Stimulated activated CD4-positive, alpha-beta T cell treated with anti-CD3 and anti-CD28 coated beads, Interleukin-4, amount 100 ng/mL, for 4 hours (primary cell): ENCODE results near the gene LARGE1.
"Not testable (repeated sequence)": the region's sequence is repeated elsewhere in the genome, so short reads cannot be mapped to it uniquely, and the experiment has no call there.

ENCODE experiments used
- DNase-seq, 2 experiments: peaks; one replicate each; pipeline ENCODE4 v3.0.0-alpha.2; 2020

LARGE1 gene

GRCh38 chr22:33461698-33462434, 458.4 kb downstream of the LARGE1 start:
- DNase-seq, result no peak

GRCh38 chr22:33461245-33461644, 459.0 kb downstream of the LARGE1 start:
- DNase-seq, result not testable (repeated sequence)

- DNase-seq, result no peak
Observed at GRCh38 chr22:33459137-33459536, 461.1 kb downstream of the LARGE1 start.

- no peak for DNase-seq
Observed at GRCh38 chr22:33456511-33456910, 463.8 kb downstream of the LARGE1 start.

- DNase-seq, result no peak
Observed at GRCh38 chr22:33455036-33455435, 465.2 kb downstream of the LARGE1 start.

- no peak for DNase-seq
Observed at GRCh38 chr22:33451866-33452469, 468.3 kb downstream of the LARGE1 start.

- DNase-seq, result no peak
Observed at GRCh38 chr22:33450756-33451155, 469.5 kb downstream of the LARGE1 start.

GRCh38 chr22:33447733-33448132, 472.5 kb downstream of the LARGE1 start:
- DNase-seq, result no peak

- DNase-seq, result no peak
Observed at GRCh38 chr22:33443683-33444082, 476.6 kb downstream of the LARGE1 start.

- DNase-seq, result no peak
Observed at GRCh38 chr22:33440756-33441155, 479.5 kb downstream of the LARGE1 start.

GRCh38 chr22:33438273-33438672, 482.0 kb downstream of the LARGE1 start:
- DNase-seq, result no peak

GRCh38 chr22:33431300-33431699, 489.0 kb downstream of the LARGE1 start:
- no peak for DNase-seq

- no peak for DNase-seq
Observed at GRCh38 chr22:33429281-33429680, 491.0 kb downstream of the LARGE1 start.

GRCh38 chr22:33427461-33427860, 492.8 kb downstream of the LARGE1 start:
- DNase-seq, result no peak

GRCh38 chr22:33426451-33426850, 493.8 kb downstream of the LARGE1 start:
- DNase-seq, result no peak

- DNase-seq, result no peak
Observed at GRCh38 chr22:33421859-33422258, 498.4 kb downstream of the LARGE1 start.

- DNase-seq, result no peak
Observed at GRCh38 chr22:33418484-33418883, 501.8 kb downstream of the LARGE1 start.

- no peak for DNase-seq
Observed at GRCh38 chr22:33415401-33415800, 504.9 kb downstream of the LARGE1 start.

- no peak for DNase-seq
Observed at GRCh38 chr22:33409079-33409478, 511.2 kb downstream of the LARGE1 start.

GRCh38 chr22:33405194-33405593, 515.1 kb downstream of the LARGE1 start:
- DNase-seq, result no peak

- no peak for DNase-seq
Observed at GRCh38 chr22:33404723-33405122, 515.6 kb downstream of the LARGE1 start.

- DNase-seq, result no peak
Observed at GRCh38 chr22:33402325-33402724, 518.0 kb downstream of the LARGE1 start.

GRCh38 chr22:33401291-33401690, 519.0 kb downstream of the LARGE1 start:
- DNase-seq, result no peak

- DNase-seq, result no peak
Observed at GRCh38 chr22:33400891-33401290, 519.4 kb downstream of the LARGE1 start.
